Neural cell (in vitro differentiated cells): ENCODE data around the gene ADD1. TPM values are rescaled to one million over a fixed set of nuclear protein-coding genes. Genes with fewer than 3 reads are reported as not detected.

Experiments used
- H2AFZ ChIP-seq: fragments of 200-600, 300-800 bp; sonication (generic), shearing (Covaris generic); 2 replicates; pipeline ENCODE4 v1.6.0; 2014; ENCODE audit warnings: low read depth, mild to moderate bottlenecking, antibody characterized with exemption, low read length, moderate library complexity
- H3F3A ChIP-seq: fragments of 200-600 bp; shearing (Covaris generic); 2 replicates; pipeline ENCODE4 v1.6.1; 2016; ENCODE audit warnings: mild to moderate bottlenecking, moderate library complexity, mixed read lengths, antibody characterized with exemption, low read length; ENCODE audit not compliant: insufficient read depth, poor library complexity, severe bottlenecking
- H3K27ac ChIP-seq: fragments of 200-600, 300-800 bp; sonication (generic), shearing (Covaris generic); 2 replicates; pipeline ENCODE4 v1.5.1; 2014; ENCODE audit warnings: mild to moderate bottlenecking, low read length, moderate library complexity
- H3K27me3 ChIP-seq: fragments of 300-800, 200-600 bp; sonication (generic), shearing (Covaris generic); 2 replicates; pipeline ENCODE4 v1.6.0; 2014; ENCODE audit warnings: mild to moderate bottlenecking, low read depth, low read length, moderate library complexity; ENCODE audit not compliant: insufficient read depth
- H3K36me3 ChIP-seq: fragments of 300-800, 200-600 bp; sonication (generic), shearing (Covaris generic); 2 replicates; pipeline ENCODE4 v1.5.1; 2014; ENCODE audit warnings: mild to moderate bottlenecking, antibody characterized with exemption, low read length, moderate library complexity; ENCODE audit not compliant: insufficient read depth
- H3K4me2 ChIP-seq: fragments of 300-800, 200-600 bp; sonication (generic), shearing (Covaris generic); 2 replicates; pipeline ENCODE4 v1.6.0; 2014; ENCODE audit warnings: mild to moderate bottlenecking, low read length
- H3K4me3 ChIP-seq: fragments of 300-800, 200-600 bp; sonication (generic), shearing (Covaris generic); 2 replicates; pipeline ENCODE4 v1.5.1; 2014; ENCODE audit warnings: mild to moderate bottlenecking, low read length, moderate library complexity
- H3K79me2 ChIP-seq: fragments of 200-600 bp; shearing (Covaris generic); replicated peaks from 2 replicates; pipeline ENCODE4 v1.6.0; 2014; ENCODE audit warnings: mild to moderate bottlenecking, low read length, moderate library complexity; ENCODE audit not compliant: insufficient read depth
- H3K9ac ChIP-seq: fragments of 300-800, 200-600 bp; sonication (generic), shearing (Covaris generic); 2 replicates; pipeline ENCODE4 v1.6.1; 2016; ENCODE audit warnings: mild to moderate bottlenecking, low read length, mixed read lengths
- H3K9me2 ChIP-seq: fragments of 200-600 bp; shearing (Covaris generic); 2 replicates; pipeline ENCODE4 v1.6.1; 2016; ENCODE audit warnings: mild to moderate bottlenecking, low read length, mixed read lengths; ENCODE audit not compliant: insufficient read depth
- H3K9me3 ChIP-seq: fragments of 200-600, 300-800 bp; sonication (generic), shearing (Covaris generic); 2 replicates; pipeline ENCODE4 v1.6.1; 2016; ENCODE audit warnings: mild to moderate bottlenecking, mixed run types, low read length, moderate library complexity, mixed read lengths
- H4K20me1 ChIP-seq: fragments of 200-600 bp; shearing (Covaris generic); 2 replicates; pipeline ENCODE4 v1.6.1; 2016; ENCODE audit warnings: mild to moderate bottlenecking, mixed run types; ENCODE audit not compliant: insufficient read depth
- CTCF ChIP-seq: fragments of 450-650 bp; IDR thresholded peaks from 2 replicates; pipeline ENCODE4 v1.5.1; 2014; ENCODE audit warnings: antibody characterized with exemption, mild to moderate bottlenecking, moderate library complexity; ENCODE audit not compliant: poor library complexity, severe bottlenecking
- EP300 ChIP-seq: fragments of 450-650 bp; conservative IDR thresholded peaks from 2 replicates; pipeline ENCODE4 v1.6.1; 2014; ENCODE audit warnings: antibody characterized with exemption, mild to moderate bottlenecking, moderate library complexity; ENCODE audit not compliant: poor library complexity, severe bottlenecking
- EZH2 ChIP-seq: fragments of 200-600, 300-800 bp; shearing (Covaris generic), sonication (generic); IDR thresholded peaks from 2 replicates; pipeline ENCODE4 v1.6.1; 2014; ENCODE audit warnings: antibody characterized with exemption, low read length, borderline replicate concordance, mild to moderate bottlenecking; ENCODE audit not compliant: insufficient read depth, poor library complexity, severe bottlenecking
- MXI1 ChIP-seq: fragments of 450-650 bp; conservative IDR thresholded peaks from 2 replicates; pipeline ENCODE4 v1.6.1; 2014; ENCODE audit warnings: antibody characterized with exemption, mild to moderate bottlenecking; ENCODE audit not compliant: poor library complexity, severe bottlenecking
- POLR2AphosphoS5 ChIP-seq: IDR thresholded peaks from 2 replicates; pipeline ENCODE4 v1.6.1; 2012
- RAD21 ChIP-seq: fragments of 450-650 bp; conservative IDR thresholded peaks from 2 replicates; pipeline ENCODE4 v1.6.1; 2014; ENCODE audit warnings: antibody characterized with exemption, mild to moderate bottlenecking, moderate library complexity
- REST ChIP-seq: IDR thresholded peaks from 2 replicates; pipeline ENCODE4 v1.6.1; 2012; ENCODE audit warnings: borderline replicate concordance
- SMC3 ChIP-seq: fragments of 450-650 bp; conservative IDR thresholded peaks from 2 replicates; pipeline ENCODE4 v1.6.1; 2014; ENCODE audit warnings: antibody characterized with exemption, mild to moderate bottlenecking, moderate library complexity; ENCODE audit not compliant: poor library complexity
- TAF1 ChIP-seq: IDR thresholded peaks from 2 replicates; pipeline ENCODE4 v1.6.1; 2012; ENCODE audit warnings: low read depth
- polyA plus RNA-seq: library from polyadenylated mRNA; depleted of rRNA; stranded (reverse); fragments of >200 nt; gene quantifications from 2 replicates; pipeline ENCODE4 v1.2.3, GENCODE V29; 2014

ADD1 gene
- polyA plus RNA-seq, 1 donor from 2014 or later: 190 TPM

- H3K4me2 ChIP-seq: no peak overlapping the region
- H4K20me1 ChIP-seq: peaks cover 3% of the 10 kb centered on the region
Measured at GRCh38 chr4:2886622-2887021, 43.0 kb downstream of the ADD1 start.

GRCh38 chr4:2887343-2887742 lies 43.7 kb downstream of the ADD1 start:
- no peak overlapping the region for H3K4me2 ChIP-seq
- H3K9me3 ChIP-seq: no peaks in the 10 kb centered on the region
- peaks cover 3% of the 10 kb centered on the region for H4K20me1 ChIP-seq
- H3K4me3 ChIP-seq: no peak overlapping the region
- H2AFZ ChIP-seq: no peak overlapping the region
- no peak overlapping the region for H3K9ac ChIP-seq
- no peaks in the 10 kb centered on the region for H3K36me3 ChIP-seq
- H3K27ac ChIP-seq: no peak overlapping the region
- H3K79me2 ChIP-seq: peaks cover 5% of the 10 kb centered on the region
- H3K27me3 ChIP-seq: no peaks in the 10 kb centered on the region
- no peak for TF ChIP-seq TAF1
- TF ChIP-seq EZH2: no peak
- TF ChIP-seq POLR2AphosphoS5: no peak
- no peak for TF ChIP-seq REST
- H3F3A ChIP-seq: peaks cover 3% of the 10 kb centered on the region
- no peaks in the 10 kb centered on the region for H3K9me2 ChIP-seq

More at GRCh38 chr4:2886622-2887021, 43.0 kb downstream of the ADD1 start:
- H2AFZ ChIP-seq: no peak overlapping the region
- no peaks in the 10 kb centered on the region for H3K36me3 ChIP-seq
- TF ChIP-seq SMC3 (no peak), MXI1 (no peak), EZH2 (no peak), POLR2AphosphoS5 (peak; percentile 86), TAF1 (no peak), REST (no peak), RAD21 (peak; percentile 15), CTCF (no peak), EP300 (no peak)
- peaks cover 5% of the 10 kb centered on the region for H3K79me2 ChIP-seq
- no peak overlapping the region for H3K9ac ChIP-seq
- H3K9me2 ChIP-seq: no peaks in the 10 kb centered on the region
- no peaks in the 10 kb centered on the region for H3K9me3 ChIP-seq
- no peak overlapping the region for H3K4me3 ChIP-seq
- H3K27me3 ChIP-seq: no peaks in the 10 kb centered on the region
- H3K27ac ChIP-seq: no peak overlapping the region
- peaks cover 3% of the 10 kb centered on the region for H3F3A ChIP-seq
